ENCODE measurements around the gene DCTPP1. TPM values are rescaled to one million over a fixed set of nuclear protein-coding genes. Genes with fewer than 3 reads are reported as not detected.

Gene DCTPP1
- total and polyA plus RNA-seq, 2 of the 4 experiments (the other 2 are of a cell fraction): 24.9 to 45.5 TPM

- Histone ChIP-seq H3K9ac (ENCODE audit: low read depth, low read length) (no peak overlapping the region), H3K4me1 (ENCODE audit: control insufficient read depth, insufficient read depth, low read length) (no peaks in the 10 kb centered on the region), H4K20me1 (ENCODE audit: insufficient read depth, low read length) (no peaks in the 10 kb centered on the region), H4K91ac (ENCODE audit: insufficient read depth, low read depth, low read length) (no peak overlapping the region), H3K36me3 (ENCODE audit: control insufficient read depth, insufficient read depth, low read length) (no peaks in the 10 kb centered on the region), H3K9me3 (ENCODE audit: control insufficient read depth, insufficient read depth, low read length) (no peaks in the 10 kb centered on the region), H3K79me1 (ENCODE audit: low read depth in 1 of 2, low read length in 2 of 2) (no peaks in the 10 kb centered on the region), H2BK5ac (ENCODE audit: low read depth, low read length, poor library complexity, severe bottlenecking) (no peak overlapping the region), H3K56ac (ENCODE audit: extremely low read depth, insufficient read depth, low read length) (no peak overlapping the region), H3K18ac (ENCODE audit: low read depth, low read length) (no peak overlapping the region), H2BK15ac (ENCODE audit: low read depth, low read length) (no peak overlapping the region), H3K27ac (ENCODE audit: insufficient read depth, low read length) (no peak overlapping the region), H3K9me1 (ENCODE audit: insufficient read depth, low read length) (no peaks in the 10 kb centered on the region), H2AK9ac (replicated peaks; ENCODE audit: low read depth, low read length, poor library complexity) (no peak overlapping the region), H3K4me3 (ENCODE audit: insufficient read depth, low read depth, low read length) (no peak overlapping the region), H4K5ac (ENCODE audit: low read depth, low read length) (no peak overlapping the region), H2BK120ac (ENCODE audit: low read depth, low read length) (no peak overlapping the region), H3K14ac (replicated peaks; ENCODE audit: low read depth, low read length) (no peak overlapping the region), H4K8ac (ENCODE audit: low read depth in 2 of 2, low read length in 2 of 2) (no peak overlapping the region), H2BK20ac (ENCODE audit: low read depth, low read length) (no peak overlapping the region), H2AK5ac (ENCODE audit: low read depth, low read length) (no peak overlapping the region), H2AFZ (replicated peaks; ENCODE audit: low read length, poor library complexity) (no peak overlapping the region), H3K4ac (ENCODE audit: low read depth, low read length) (no peak overlapping the region), H3K23ac (ENCODE audit: low read depth, low read length) (no peak overlapping the region), H3K27me3 (ENCODE audit: control insufficient read depth, insufficient read depth, low read length) (peaks cover 15% of the 10 kb centered on the region), H3K4me2 (ENCODE audit: low read depth, low read length) (no peak overlapping the region)
- no TSS peak for BruUV-seq (replicated peaks)
- POLR2A ChIA-PET (ENCODE audit: unreplicated experiment): no interaction called here
- TF ChIP-seq MXI1 (IDR thresholded peaks at IDR 0.05; ENCODE audit: borderline replicate concordance, low read depth, low read length): no peak
- no peak for ATAC-seq (ENCODE audit: low read depth)
- CTCF ChIA-PET: no interaction called here
- dilution Hi-C loops (cut with HindIII; ENCODE audit: low sequenced_read_pairs, unreplicated experiment): no loop called here
- in situ Hi-C loops (cut with MboI; ENCODE audit: low sequenced_read_pairs): no loop called here
- no peak for DNase-seq
- 38% methylated on average over 1 of the region's 3 CpGs; no CpG with 5 or more reads in 1 of the 2 experiments for WGBS, 2 experiments (ENCODE audit: extremely low coverage in 2 of 2, insufficient read length in 1 of 2)
- intact Hi-C loops (cut with micrococcal nuclease): no loop called here
These were observed 7.7 kb upstream of the DCTPP1 start for GRCh38 chr16:30437511-30438046.
